ENCODE data around the gene NTN5. TPM values are rescaled to one million over a fixed set of nuclear protein-coding genes. Genes with fewer than 3 reads are reported as not detected.

The NTN5 gene
- total RNA-seq, 4 donors from 2014 or later: not detected

DNA sequence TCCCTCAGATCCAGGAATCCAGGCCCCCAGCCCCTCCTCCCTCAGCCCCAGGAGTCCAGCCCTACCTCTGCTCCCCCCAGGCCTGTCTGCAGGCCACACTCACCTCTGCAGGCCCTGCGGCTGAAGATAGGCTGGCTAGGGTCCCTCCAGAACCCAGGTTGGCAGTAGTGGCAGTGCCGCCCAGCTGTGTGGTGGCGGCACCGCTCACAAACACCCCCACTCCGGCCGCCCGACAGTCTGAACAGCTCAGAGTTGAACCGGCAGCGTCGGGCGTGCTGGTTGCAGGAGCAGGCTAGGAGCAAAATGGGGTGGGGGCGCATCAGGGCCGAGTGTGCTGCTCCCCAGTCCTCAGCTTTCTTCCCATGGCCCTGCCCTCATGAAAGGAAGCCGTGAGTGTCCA is 8.3 kb downstream of the NTN5 start:
- ATAC-seq (no peak), DNase-seq (no peak)
- no peaks in the 10 kb centered on the region for H3K27me3 ChIP-seq
- H3K4me3 ChIP-seq: no peak overlapping the region
- no peaks in the 10 kb centered on the region for H3K9me3 ChIP-seq
- intact Hi-C loops (cut with DNase I; ENCODE audit: low total_unique reads): no loop called here
- in situ Hi-C loops (cut with MboI; ENCODE audit: low sequenced_read_pairs in 4 of 4): no loop called here
- H3K27ac ChIP-seq: no peak overlapping the region
- H3K4me1 ChIP-seq: no peaks in the 10 kb centered on the region
- TF ChIP-seq, protein P1, sequence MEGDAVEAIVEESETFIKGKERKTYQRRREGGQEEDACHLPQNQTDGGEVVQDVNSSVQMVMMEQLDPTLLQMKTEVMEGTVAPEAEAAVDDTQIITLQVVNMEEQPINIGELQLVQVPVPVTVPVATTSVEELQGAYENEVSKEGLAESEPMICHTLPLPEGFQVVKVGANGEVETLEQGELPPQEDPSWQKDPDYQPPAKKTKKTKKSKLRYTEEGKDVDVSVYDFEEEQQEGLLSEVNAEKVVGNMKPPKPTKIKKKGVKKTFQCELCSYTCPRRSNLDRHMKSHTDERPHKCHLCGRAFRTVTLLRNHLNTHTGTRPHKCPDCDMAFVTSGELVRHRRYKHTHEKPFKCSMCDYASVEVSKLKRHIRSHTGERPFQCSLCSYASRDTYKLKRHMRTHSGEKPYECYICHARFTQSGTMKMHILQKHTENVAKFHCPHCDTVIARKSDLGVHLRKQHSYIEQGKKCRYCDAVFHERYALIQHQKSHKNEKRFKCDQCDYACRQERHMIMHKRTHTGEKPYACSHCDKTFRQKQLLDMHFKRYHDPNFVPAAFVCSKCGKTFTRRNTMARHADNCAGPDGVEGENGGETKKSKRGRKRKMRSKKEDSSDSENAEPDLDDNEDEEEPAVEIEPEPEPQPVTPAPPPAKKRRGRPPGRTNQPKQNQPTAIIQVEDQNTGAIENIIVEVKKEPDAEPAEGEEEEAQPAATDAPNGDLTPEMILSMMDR (IDR thresholded peaks at IDR 0.05 in 4 of 5, conservative IDR thresholded peaks at IDR 0.05 in 1 of 5): no peak
- no peak for TF ChIP-seq POLR2A (IDR thresholded peaks at IDR 0.05)
- no peaks in the 10 kb centered on the region for H3K36me3 ChIP-seq

DNA sequence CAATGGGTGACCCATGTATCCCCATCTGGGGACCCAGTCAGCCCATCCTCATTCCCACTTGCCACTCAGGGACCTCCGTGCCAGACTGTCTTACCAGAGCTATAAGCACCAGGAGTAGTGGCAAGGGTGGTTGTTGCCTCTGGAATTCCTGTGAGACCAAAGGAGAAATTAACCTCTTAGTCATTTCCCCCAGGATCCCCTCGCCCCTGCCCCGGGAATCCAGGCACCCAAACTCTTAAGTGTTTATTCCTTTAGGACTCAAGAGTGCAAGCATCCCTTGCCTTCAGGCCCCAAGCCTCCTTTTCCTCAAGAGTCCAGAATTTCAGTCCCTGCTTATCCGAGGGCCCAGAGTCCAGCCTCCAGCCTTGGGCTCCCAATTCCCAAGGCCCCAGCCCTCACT is 9.2 kb downstream of the NTN5 start:
- no peak overlapping the region for H3K4me3 ChIP-seq
- DNase-seq (no peak), ATAC-seq (no peak)
- no peaks in the 10 kb centered on the region for H3K36me3 ChIP-seq
- in situ Hi-C loops (cut with MboI; ENCODE audit: low sequenced_read_pairs in 4 of 4) (no loop called here), intact Hi-C loops (cut with DNase I; ENCODE audit: low total_unique reads) (no loop called here)
- no peak overlapping the region for H3K27ac ChIP-seq
- no peaks in the 10 kb centered on the region for H3K27me3 ChIP-seq
- no peaks in the 10 kb centered on the region for H3K9me3 ChIP-seq
- TF ChIP-seq, protein P1 (IDR thresholded peaks at IDR 0.05 in 4 of 5, conservative IDR thresholded peaks at IDR 0.05 in 1 of 5): no peak
- TF ChIP-seq POLR2A (IDR thresholded peaks at IDR 0.05): no peak
- H3K4me1 ChIP-seq: no peaks in the 10 kb centered on the region

DNA sequence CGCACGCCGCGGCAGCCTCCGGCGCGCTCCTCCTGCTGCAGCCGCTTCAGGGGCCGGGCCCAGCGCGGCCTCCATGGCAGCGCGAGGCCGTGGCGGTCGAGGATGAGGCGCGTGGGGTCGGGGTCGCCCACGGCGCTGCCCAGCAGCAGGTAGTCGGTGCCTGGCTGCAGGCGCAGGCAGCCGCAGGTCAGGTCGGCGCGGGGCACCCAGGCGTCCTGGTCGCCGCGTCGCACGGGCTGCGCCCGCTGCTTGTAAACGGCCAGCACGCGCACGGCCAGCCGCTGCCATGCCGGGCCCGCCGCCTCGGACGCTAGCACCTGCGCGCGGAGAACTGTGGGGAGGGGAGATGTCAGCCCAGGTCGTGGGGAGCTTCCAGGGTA is 11.1 kb downstream of the NTN5 start:
- Histone ChIP-seq H3K27ac (no peak overlapping the region), H3K4me1 (no peaks in the 10 kb centered on the region), H3K36me3 (no peaks in the 10 kb centered on the region), H3K9me3 (no peaks in the 10 kb centered on the region), H3K27me3 (no peaks in the 10 kb centered on the region), H3K4me3 (no peak overlapping the region)
- ATAC-seq: no peak
- intact Hi-C loops (cut with DNase I; ENCODE audit: low total_unique reads): no loop called here
- in situ Hi-C loops (cut with MboI; ENCODE audit: low sequenced_read_pairs in 4 of 4): no loop called here
- TF ChIP-seq, protein P1 (IDR thresholded peaks at IDR 0.05 in 4 of 5, conservative IDR thresholded peaks at IDR 0.05 in 1 of 5): no peak
- TF ChIP-seq POLR2A (IDR thresholded peaks at IDR 0.05): no peak
- no peak for DNase-seq

DNA sequence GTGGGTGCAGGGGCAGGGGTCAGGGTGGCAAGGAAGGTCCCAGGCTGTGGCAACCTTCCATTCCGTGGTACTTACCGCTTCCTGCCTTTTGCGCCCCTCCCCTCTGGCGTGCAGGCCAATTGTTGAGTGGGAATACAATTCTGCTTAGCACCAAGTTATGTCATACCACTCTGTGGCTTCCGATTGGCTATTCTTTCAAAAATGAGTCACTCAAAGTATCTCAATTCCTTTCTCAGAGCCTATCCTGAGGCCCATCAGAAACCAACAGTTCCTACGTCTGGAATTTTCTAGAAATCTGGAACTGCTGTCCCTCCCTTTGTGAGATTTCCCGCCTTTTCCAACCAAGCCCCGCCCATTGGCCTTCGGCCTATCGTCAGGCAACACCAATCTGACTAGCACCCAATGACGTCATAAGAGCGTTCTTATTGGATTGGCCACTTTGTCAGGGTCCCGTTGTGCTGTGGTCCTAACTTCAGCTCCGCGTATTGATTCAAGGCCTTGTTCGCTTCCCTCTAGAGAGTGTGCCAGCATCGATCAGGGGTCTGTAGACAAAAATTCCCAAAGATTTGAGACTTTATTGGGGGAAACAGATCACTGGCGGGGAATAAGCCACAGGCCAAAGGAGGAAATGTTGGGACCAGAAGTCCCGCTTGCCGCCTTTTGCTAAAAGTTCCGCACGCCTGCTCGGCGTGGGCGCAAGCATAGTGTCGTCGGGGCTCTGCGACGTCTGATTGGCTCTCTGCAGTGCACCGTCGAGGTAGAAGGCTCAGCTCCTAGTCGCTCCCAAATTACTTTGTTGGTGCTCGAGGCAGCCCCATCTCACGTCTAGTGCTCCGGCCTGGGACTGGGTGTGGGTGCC is 11.7 kb downstream of the NTN5 start:
- peak overlapping the region in 3 of 4 donors; percentile 40 to 63 (median 47) for H3K27ac ChIP-seq
- H3K27me3 ChIP-seq: no peaks in the 10 kb centered on the region
- no peaks in the 10 kb centered on the region for H3K9me3 ChIP-seq
- TF ChIP-seq, protein P1 (IDR thresholded peaks at IDR 0.05 in 4 of 5, conservative IDR thresholded peaks at IDR 0.05 in 1 of 5): no peak
- TF ChIP-seq POLR2A (IDR thresholded peaks at IDR 0.05): no peak
- no peaks in the 10 kb centered on the region for H3K4me1 ChIP-seq
- DNase-seq (peak; percentile 66 to 71), ATAC-seq (peak; percentile 96)
- H3K4me3 ChIP-seq: no peak overlapping the region
- H3K36me3 ChIP-seq: no peaks in the 10 kb centered on the region
- intact Hi-C loops (cut with DNase I; ENCODE audit: low total_unique reads) (no loop called here), in situ Hi-C loops (cut with MboI; ENCODE audit: low sequenced_read_pairs in 4 of 4) (no loop called here)
